ENCODE measurements around the gene CTPS1.

Gene CTPS1

DNA sequence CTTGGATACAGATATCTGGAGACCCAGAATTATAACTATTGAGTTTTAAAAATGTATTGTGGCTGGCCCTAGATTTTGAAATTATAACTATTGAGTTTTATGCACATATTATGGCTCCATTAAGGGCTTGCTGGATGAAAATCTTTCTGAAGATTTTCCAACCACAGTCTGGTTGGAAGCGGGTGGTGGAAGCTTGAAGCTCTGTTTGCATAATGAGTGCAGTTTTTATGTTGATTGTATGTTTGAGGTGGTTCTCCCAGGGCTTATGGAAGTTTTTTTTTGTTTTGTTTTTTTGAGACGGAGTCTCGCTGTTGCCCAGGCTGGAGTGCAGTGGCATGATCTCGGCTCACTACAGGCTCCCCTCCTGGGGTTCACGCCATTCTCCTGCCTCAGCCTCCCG lies 10.1 kb upstream of the CTPS1 start:
- DNase-seq: no peak

DNA sequence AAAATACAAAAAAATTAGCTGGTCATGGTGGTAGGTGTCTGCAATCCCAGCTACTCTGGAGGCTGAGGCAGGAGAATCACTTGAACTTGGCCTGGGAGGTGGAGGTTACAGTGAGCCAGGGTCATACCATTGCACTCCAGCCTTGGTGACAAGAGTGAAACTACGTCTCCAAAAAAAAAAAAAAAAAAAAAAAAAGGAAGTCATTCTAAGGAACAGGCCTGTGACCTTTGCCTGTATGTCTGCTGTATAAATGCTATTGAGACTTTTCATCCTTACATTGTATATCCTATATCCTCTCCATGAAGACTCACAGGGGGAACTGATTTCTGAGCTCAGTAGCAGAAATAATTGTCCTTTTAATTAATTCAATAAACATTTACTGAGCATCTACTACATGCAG lies 7.5 kb upstream of the CTPS1 start:
- DNase-seq: no peak

DNA sequence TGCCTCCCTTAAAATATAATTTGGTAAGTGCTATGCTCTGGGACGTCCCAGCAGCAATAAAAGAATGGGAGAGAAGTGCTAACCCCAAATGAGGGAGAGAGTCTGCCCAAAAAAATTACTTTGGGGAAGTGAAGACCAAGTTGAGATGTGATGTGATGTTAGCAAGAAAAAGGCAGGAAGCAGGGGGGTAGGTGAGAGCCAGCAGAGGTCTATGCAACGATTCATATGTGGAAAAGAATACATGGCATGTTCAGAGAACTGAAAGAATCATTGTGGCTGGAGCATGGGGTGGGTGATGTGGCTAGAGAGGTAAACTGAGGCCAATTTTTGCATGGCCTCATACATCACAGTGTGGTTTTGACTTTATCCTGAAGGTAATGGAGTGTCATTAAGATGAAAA lies 5.6 kb upstream of the CTPS1 start:
- no peak for DNase-seq

DNA sequence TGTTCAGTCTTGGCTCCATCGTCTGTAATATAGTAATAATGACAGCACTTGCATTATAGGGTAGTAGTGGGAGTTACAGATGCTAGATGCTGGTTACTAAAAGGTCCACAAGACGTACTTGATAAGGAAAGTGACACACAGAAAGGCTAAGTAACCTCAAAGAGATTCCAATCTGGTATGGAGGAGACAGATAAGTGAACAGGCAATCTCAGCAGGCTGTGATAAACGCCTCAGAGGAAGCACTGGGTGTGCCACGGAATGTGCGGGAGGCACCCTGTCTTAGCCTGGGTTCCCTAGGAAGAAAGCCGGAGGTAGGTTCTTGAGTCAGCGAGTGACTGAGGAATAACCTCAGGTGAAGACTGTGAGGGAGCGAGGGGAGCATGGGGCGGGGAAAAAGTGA lies 4.6 kb upstream of the CTPS1 start:
- DNase-seq: no peak

DNA sequence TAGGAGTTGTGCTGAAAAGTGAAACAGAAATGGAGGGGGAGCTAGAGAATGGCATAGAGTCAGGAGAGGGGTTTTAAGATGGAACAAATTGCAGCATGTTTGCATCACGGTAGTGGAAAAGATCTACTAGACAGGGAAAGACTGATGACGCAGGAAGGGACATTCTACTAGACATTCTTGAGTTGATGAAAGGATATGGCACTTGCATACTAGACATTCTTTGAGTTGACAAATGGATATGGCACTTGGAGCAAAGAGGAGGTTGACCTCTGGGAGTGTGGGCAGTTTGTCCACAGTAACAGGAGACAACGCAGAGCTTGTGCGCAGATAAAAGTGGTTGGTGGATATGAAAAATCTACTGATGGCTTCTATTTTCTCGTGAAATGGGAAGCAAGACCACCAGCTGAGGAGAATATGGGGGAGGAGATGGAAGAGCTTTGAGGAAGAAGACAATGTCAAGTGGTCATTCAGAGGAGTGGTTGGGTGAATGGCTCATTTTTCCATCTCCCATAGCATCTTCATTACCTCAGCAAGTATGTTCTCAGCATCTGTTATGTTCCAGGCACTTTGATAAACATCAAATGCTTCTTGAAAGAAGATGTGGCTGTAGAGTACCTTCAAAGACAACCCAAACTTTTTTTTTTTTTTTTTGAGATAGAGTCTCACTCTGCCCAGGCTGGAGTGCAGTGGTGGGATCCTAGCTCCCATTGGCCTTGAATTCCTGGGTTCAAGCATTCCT lies 2.4 kb upstream of the CTPS1 start:
- no peak for DNase-seq

DNA sequence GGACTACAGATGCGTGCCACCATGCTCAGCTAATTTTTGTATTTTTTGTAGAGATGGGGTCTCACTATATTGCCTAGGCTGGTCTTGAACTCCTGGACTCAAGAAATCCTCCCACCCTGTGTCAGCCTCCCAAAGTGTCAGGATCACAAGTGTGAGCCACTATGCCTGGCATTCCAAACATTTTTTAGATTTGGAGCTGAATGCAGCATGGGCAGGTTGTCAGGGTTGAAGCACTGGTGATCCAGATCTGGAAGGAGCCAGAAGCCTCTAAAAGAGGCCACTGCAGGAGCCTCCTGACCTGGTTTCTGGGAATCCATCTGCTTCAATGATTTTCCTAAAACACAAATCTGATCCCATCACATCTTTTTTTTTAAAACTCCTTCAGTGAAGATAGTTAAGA lies 1.8 kb upstream of the CTPS1 start:
- DNase-seq: no peak

DNA sequence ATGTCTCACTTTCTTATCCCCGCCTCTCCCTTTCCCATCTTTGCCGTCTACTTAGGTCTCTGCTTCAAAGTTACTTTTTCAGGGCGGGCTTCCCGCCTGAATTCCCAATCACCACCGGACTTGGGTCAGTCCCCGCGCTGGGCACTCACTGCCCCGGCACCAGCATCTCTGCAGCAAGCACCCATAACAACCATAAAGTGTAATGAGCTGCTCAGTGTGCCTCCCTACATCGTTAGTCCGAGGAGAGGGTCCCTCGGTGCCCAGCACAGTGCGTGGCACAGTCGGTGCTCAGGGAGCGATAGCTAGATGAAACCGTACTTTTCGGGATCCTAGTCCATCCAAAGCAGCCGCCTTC lies 633 bp upstream of the CTPS1 start:
- DNase-seq: no peak

DNA sequence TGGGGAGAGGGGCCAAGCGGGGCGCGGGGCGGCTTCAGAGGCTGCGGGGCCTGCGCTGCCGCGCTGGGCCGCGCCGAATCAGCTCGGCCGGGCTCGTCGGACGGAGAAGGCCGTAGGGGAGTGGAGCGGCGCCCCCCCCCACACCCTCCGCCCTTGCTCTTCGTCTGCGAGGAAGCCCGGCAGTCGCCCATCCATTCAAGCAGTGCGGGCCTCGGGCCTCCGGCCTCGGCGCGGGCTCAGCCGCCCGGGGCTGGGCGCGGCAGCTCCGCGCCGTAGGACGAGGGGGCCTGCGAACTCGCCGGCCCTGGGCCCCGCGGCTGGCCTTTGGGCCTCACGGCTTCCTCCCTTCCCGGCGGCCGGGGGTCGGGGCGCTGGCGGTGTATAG lies 564 bp downstream of the CTPS1 start:
- no peak for DNase-seq

DNA sequence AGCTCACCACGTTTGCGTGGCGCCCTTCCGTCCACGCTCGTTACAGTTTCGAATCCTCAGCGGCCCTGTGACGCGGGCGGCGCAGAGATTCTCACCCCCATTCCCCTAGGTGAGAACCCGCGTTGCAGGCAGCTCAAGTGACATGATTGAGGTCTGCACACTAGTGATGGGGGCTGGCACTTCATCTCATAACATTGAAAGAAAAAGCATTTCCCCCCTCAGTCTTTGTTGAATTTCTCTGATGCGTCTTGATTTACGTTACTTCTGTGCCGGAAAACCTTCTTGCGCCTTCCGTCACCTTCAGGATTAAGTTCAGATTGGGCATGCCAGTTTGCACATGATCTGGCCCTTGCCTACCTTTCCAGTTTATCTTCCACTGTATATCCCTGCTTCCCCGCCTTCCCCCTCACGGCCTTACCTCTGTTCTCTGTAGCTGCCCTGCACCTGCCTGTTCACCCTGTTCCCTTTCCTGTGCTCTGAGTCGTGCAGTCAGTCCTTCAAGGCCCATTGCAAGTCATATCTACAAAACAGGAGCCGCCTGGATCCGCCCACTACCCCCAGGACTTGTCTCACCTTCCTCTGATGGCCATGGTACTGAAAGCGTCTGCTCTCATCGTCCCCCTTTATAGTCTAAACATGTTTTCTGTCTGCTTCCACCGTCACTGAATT lies 1.1 kb downstream of the CTPS1 start:
- DNase-seq: peak; percentile 95

DNA sequence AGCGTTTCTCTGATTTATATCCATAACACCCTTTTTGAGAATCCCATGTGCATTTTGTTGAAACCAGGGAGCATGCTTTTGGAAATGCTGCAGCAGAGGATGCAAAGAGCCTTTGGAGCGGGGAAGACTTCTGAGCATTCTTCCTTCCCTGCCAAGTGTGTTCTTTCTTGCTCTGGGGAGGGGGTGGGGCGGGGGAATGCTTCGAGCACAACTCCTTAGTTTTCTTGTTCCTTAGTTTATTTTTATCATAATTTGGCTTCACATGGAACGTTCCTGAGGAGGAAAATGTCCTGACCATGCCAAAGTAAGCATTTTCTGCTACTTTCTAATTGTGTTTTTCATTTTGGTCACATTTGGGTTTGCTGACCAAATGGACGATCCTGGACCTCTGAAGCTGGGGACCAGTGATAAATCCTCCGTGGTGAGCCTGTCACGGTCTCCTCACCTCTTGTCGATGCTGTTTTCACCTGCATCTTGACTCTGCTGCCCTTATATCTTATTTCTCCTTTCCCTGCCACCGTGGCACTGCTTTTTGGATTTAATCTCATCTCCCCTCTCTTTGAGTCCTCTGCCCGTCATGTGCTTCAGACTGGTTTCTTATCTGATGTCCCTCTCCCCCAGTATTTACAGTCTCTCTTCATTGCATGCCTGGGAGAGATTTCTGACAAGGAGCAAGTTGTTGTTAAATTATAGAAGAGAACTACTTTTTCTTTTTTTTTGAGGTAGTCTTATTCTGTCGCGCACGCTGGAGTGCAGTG lies 2.4 kb downstream of the CTPS1 start:
- no peak for DNase-seq

DNA sequence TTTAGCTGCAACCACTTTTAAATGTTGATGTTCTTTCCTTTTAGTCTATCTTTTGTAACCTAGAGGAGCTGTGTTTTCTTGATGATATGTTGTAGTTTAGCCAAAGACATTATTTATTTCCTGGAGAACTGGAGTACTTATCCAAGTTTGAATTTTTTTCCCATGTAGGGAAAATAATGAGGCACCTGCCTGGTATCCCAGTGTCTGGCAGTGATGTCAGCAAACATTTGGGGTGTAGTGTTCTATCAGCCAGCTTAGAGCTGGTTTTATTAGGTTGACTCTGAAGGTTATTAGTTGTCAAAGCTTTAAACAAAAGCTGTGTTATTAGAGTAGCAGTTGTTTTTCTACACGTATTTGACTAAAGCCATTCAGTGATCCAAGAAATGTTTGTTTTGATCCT lies 3.2 kb downstream of the CTPS1 start:
- no peak for DNase-seq

DNA sequence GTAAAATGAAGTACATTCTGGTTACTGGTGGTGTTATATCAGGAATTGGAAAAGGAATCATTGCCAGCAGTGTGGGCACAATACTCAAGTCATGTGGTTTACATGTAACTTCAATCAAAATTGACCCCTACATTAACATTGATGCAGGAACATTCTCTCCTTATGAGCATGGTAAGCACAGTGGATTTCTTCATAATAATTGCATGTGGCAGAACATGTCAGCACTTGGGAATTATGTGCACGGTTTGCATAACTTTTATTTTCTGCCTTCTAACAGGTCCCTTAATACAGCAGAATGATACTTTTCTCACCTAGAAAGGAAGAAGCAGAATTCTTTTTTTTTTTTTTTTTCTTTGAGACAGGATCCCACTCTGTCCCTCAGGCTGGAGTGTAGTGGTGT lies 3.8 kb downstream of the CTPS1 start:
- no peak for DNase-seq

DNA sequence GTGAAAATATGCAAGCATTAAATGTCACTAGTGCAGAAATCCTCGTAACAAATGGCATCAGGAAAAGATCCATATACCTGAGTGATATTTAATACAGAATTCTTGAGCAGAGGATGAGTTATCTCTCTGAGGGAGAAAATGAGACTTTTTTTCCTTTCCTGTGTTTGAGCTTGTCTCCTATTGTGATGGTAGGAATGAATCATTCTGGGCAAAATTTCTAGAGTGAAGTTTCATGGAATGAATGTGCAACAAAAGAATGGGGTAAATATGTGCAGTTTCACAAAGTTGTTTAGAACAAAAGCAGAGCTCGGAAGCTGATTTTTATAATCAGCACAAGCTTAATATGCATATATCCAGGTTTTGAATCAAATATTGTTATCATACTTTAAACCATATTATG lies 4.6 kb downstream of the CTPS1 start:
- DNase-seq: no peak

DNA sequence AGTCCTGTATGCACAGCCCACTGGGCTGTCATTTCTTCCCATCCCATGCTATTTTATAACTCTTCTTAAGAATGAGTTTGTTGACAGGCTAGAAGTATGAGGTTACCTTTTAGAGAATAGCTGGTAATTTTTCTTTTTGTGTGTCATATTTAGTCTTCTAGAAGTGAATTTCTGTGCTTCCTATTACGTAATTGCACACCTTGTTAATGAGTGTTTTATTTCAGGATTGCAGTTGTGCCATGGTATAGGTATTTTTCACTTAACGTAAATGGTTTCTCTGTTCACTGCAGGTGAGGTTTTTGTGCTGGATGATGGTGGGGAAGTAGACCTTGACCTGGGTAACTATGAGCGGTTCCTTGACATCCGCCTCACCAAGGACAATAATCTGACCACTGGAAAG lies 5.0 kb downstream of the CTPS1 start:
- DNase-seq: no peak

DNA sequence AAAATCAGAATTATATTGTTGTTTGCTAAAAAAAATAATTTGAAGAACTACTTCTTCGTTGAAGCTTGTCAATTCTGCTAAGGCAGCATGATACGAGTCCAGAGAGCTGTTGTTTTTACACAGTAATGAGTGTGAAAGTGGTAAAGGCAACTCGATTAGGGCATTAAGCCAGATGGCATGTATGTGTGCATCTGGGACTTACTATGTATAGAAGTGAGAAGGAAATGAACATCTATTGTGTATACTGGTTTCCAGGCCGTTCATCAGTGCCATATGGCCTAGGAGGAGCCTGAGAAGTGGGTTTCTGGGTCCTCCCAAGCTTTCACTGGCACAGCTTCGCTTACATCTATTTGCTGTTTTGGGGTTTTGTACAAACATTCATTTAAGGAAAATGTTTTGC lies 5.7 kb downstream of the CTPS1 start:
- DNase-seq: no peak

DNA sequence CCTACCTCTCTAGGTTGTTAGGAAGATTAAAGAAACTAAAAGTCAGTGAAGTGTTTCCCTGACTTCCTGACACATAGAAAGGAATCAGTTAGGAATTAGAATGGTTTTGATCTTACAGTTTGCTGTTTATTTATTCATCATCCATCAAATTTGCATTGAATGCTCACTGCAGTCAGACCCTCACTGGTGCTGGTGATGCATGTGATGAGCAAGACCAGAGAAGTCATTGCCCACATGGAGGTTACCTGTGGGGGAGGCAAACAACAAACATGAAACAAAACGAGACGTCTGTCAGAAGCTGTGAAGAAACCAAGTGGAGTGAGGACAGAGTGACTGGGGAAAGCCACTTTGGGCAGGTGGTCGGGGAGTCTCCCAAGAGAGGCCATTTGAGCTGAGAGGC lies 6.4 kb downstream of the CTPS1 start:
- DNase-seq: no peak

DNA sequence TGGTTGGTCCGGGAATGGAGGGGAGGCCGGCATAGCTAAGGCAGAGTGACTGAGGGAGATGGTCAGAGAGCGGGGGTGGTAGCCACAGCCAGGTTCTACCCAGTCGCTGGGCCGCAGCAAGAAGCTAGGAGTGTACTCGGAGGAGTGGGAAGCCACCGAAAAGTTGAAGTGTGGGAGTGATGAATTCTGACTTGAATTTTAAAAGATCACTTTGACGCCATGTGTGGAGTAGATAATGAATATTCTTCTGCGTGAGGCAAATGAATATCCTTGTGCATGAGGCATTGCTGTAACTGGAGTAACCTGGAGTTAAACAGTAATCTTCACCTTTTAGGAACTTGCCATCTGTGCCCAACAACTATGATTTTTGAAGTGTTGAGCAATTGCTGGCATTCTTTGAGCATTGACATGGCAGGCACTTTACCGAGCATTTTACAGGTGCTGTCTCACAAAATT lies 6.9 kb downstream of the CTPS1 start:
- no peak for DNase-seq

DNA sequence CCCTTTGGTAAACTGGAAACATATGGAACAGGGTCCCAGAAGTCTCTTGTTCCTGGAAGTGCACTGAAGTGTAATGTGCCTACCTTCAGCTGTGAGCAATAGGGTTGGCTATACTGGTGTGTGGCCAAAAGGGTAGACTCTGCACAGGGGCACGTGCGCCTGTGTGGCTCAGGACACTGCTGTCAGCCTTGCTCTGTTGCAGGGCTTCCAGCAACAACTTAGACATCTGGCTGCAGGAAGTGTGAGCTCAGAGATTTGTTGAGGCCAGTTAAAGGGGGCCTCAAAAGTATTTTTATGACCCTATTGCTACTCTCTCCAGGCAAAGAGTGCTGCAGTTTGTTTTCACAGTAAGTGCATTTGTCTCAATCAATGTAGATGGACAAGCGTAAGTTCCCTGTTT lies 7.5 kb downstream of the CTPS1 start:
- no peak for DNase-seq

DNA sequence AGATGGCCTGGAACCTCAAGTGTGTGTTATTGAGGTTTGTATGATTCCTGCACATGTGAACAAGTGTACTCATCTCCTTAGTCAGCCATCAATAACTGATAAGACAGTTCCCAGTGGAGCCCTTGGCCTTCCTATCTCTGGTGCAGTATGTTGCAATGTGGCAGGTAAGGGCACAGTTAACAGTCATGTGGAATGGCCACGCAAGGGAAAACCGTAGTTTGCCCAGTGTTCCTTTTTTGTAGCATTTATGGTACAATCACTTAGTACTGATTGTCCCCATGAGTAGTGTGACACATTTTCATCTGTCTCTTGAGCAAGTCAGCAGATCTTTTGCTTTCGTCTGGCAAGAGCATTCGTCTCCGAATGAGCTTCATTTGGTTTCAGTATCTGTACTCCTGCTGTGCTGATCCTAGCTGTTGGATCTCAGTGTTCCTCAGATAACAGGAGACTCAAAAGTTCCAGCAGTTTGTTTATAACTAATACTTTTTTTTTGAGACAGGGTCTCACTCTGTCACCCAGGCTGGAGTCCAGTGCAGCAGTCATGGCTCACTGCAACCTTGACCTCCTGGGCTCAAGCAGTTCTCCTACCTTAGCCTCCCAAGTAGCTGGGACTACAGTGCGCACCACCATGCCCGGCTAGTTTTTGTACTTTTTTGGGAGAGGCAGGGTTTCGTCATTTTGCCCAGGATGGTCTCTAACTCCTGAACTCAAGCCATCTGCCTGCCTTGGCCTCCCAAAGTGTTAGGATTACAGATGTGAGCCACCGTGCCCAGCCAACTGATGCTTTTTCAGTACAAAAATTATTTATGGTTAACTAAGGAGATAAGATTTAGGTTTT lies 8.2 kb downstream of the CTPS1 start:
- no peak for DNase-seq

DNA sequence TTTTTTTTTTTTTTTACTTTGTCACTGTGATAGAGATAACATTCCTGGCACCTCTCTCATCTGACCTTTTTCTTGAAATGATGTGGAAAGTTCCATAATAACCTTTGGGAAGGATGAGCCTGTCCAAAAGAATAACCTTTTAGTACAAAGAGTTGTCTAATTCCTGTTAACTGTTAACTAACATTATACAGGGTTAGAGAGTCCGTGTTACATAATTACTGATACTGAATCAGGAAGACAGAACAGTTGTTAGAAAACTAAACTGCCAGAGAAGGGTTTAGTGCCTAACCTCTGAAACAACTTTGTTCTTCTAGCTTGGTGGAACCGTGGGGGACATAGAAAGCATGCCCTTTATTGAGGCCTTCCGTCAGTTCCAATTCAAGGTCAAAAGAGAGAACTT lies 8.8 kb downstream of the CTPS1 start:
- DNase-seq: no peak

DNA sequence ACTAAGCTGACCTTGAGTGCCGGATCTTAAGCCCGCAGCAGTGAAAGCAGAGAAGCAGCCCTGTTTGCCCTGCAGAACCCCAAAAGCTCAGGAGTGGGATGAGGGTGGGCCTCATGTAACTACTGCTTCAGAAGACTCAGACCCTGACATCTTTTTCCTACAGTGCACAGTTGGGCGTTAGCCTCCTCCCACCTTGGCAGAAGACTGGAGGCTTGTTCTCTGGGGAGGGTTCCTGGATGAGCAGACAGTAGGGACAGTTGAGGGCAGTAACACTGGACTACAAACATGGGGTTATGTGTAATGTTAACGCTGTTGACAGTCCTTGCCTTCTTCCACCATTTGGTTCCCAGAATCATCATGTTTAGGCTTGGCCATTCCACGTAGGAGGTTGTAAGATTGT lies 9.6 kb downstream of the CTPS1 start:
- DNase-seq: no peak

DNA sequence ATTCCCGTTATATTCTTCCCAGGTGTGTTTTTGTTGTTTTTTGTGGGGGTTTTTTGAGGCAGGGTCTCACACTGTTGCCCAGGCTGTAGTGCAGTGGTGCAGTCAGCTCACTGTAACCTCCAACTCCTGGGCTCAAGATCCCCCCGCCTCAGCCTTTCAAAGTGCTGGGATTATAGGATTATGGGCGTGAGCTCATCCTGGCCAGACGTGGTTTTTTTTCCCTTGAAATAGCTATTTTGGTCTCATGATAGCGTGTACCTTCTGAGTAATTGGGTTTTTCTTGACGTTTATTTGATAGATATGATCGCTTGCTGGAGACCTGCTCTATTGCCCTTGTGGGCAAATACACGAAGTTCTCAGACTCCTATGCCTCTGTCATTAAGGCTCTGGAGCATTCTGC lies 17.6 kb downstream of the CTPS1 start:
- no peak for DNase-seq

DNA sequence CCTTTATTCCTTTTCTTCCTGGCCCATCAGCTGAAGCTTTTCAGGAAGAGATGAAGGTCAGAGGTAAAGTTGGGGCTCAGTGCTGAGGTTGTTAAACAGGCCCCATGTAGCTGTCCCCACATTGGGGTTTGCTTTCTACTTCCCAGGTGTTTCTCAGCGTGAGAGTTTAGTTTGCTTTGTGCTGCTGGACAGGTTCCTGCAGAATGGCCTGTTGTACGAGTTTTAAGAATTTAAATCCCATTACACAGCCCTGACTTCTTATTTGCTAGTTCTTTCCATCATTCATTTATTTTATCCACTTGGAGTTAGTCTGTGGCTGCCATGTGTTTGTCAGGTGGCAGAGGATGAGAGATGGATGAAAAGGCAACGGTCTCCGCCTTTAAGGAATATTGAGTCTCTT lies 19.2 kb downstream of the CTPS1 start:
- no peak for DNase-seq

Measured in NCI-H2029 (cell line).